HG02623 (cell line): ENCODE data around the gene SPG7.
"Not testable (repeated sequence)": the region's sequence is repeated elsewhere in the genome, so short reads cannot be mapped to it uniquely, and the experiment has no call there.

Experiments
- ATAC-seq: cut with Tn5 transposase; IDR thresholded peaks from one replicate; pipeline ENCODE4 v1.9.1; 2021; ENCODE audit warnings: moderate library complexity; ENCODE audit not compliant: unreplicated experiment

SPG7 gene

DNA sequence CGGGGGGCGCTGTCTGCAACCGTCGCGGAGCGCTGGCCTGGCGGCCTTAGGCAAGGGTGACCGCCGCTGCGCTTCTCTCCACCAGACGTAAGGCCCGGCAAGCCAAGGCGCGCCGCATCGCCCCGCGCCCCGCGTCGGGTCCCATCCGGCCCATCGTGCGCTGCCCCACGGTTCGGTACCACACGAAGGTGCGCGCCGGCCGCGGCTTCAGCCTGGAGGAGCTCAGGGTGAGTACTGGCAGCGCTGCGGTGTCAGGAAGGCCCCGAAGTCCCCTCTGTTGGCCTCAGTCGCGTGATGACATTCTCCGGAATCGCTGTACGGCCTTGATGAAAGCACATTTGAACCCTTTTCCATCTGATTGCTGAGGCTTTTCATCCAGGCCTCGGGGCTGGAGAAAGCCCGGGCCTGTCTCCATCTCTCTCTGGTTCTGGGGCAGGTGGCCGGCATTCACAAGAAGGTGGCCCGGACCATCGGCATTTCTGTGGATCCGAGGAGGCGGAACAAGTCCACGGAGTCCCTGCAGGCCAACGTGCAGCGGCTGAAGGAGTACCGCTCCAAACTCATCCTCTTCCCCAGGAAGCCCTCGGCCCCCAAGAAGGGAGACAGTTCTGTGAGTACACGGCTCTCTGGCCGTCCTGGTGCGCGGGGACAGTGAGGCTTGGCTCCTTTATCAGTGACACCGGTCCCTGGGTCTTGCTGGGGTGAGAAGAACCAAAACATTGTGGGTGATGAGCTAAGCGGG is 53.1 kb downstream of the SPG7 start:
- no peak for ATAC-seq

DNA sequence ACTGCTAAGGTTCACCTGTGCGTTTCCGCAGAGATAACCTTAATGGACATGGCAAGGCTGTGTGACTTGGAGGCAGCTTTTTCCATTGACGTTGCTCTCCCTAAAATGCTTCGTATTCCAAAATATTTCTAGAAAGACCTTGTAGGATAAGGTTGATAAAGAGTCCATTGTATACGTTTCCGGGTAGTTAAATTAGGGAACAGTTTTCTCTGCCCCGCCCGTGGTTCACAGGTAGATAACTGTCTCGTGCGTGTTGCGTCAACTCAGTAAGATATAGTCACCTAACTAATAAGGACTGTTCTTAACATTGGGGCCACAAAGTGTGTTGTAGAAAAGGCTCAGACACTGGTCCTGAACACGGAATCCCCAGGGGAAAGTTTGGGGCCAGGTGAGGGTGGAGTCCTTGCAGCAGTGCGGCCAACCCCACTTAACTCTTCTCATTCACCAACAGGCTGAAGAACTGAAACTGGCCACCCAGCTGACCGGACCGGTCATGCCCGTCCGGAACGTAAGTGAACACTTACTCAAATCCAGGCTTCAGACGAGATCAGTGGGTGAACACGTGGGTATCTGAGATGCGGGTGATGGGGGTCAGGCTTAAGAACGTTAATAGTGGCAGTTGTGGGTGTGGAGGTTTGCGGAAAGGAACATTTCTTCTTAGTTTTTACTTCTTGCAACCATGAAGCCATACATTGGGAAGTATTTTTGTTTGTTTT is 53.8 kb downstream of the SPG7 start:
- ATAC-seq: no peak

DNA sequence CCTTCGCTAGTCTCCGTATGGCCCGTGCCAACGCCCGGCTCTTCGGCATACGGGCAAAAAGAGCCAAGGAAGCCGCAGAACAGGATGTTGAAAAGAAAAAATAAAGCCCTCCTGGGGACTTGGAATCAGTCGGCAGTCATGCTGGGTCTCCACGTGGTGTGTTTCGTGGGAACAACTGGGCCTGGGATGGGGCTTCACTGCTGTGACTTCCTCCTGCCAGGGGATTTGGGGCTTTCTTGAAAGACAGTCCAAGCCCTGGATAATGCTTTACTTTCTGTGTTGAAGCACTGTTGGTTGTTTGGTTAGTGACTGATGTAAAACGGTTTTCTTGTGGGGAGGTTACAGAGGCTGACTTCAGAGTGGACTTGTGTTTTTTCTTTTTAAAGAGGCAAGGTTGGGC is 54.7 kb downstream of the SPG7 start:
- ATAC-seq: no peak

DNA sequence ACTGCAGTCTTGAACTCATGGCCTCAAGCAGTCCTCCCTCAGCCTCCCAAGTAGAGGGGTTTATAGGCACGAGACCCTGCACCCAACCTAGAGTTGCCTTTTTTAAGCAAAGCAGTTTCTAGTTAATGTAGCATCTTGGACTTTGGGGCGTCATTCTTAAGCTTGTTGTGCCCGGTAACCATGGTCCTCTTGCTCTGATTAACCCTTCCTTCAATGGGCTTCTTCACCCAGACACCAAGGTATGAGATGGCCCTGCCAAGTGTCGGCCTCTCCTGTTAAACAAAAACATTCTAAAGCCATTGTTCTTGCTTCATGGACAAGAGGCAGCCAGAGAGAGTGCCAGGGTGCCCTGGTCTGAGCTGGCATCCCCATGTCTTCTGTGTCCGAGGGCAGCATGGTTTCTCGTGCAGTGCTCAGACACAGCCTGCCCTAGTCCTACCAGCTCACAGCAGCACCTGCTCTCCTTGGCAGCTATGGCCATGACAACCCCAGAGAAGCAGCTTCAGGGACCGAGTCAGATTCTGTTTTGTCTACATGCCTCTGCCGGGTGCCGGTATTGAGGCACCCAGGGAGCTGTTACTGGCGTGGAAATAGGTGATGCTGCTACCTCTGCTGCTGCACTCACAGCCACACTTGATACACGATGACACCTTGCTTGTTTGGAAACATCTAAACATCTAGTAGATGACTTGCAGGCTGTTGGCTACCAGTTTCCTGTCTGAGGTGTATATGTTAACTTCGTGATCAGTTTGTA is 55.6 kb downstream of the SPG7 start:
- ATAC-seq: no peak

DNA sequence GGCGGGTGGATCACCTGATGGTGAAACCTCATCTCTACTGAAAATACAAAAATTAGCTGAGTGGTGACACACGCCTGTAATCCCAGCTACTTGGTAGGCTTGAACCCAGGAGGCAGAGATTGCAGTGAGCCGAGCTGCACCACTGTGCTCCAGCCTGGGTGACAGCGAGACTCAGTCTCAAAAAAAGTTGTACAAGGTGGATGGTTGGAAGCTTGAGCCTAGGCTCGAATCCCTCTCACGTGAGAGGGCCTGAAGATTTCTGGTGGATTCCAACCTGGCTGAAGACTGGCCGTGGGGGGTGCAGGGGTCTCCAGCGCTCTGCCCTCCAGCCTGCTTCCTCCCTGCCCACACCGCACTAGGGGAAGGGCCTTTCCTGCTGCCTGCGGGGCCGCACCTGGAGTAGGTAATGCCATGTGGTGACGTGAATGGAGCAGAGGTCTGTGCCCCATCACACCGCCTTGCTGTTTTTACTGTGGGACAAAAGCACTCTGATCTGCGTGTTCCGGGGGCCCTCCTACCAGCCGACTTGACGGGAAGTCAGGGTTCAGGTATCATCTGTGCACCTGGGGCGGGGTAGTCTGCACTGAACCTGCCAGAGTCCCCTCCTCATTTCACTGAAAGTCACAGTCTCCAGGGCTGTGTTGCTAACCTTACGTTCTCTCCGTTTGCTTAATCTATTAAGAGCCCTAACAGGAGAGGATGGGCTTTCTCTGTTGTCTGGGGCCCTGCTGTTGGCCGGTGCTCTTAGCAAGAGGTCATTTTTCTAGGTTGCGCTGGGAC is 56.5 kb downstream of the SPG7 start:
- no peak for ATAC-seq

DNA sequence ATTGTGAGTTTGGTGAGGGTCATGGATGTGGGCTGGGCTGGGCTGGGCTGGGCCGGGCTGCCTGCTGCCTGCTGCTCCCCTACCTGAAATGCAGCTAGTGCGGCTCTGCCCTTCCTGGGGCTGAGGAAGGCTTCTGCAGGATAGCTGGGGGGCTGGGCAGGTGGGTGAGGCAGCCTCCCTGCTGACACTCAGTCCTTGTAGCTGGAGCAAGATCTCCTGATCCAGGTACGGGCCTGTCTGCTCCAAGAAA is 57.0 kb downstream of the SPG7 start:
- ATAC-seq: no peak

DNA sequence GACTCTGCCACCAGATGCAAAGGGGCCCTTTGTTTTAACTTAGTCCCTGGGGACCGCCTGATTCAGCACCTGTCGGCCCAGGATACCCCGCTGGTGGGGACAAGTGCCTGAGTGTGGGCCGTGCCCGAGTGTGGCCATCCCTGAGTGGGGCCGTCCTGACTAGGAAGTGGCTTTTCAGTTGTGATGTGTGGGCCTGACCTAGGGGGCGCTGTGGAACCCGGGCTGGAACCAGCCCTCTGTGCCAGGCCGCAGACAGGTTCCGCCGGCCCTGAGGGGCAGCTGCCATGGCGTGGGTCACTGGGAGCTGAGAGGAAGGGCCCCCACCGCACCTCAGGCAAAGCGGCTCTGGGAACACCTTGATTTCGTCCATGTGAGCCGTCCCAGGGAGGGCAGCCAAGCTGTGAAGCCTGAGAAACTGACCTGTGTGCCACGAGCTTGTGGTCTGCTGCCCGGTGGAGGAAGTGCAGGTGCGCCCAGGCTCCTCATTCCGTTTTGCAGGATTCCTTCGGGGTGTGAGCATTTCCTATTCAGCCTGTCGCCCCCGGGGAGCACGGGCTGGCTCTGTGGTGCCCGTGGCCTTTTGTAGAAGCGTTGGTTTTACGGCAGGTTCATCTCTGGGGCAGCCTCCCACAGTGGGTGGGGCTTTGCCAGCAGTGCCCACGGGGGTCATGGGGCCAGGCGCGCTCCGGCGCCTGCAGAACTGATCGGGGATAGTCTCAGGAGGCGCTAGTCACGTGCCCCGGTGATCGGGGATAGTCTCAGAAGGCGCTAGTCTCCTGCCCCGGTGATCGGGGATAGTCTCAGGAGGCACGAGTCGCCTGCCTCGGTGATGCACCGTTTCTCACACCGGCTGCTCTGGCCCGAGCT is 57.5 kb downstream of the SPG7 start:
- no peak for ATAC-seq

DNA sequence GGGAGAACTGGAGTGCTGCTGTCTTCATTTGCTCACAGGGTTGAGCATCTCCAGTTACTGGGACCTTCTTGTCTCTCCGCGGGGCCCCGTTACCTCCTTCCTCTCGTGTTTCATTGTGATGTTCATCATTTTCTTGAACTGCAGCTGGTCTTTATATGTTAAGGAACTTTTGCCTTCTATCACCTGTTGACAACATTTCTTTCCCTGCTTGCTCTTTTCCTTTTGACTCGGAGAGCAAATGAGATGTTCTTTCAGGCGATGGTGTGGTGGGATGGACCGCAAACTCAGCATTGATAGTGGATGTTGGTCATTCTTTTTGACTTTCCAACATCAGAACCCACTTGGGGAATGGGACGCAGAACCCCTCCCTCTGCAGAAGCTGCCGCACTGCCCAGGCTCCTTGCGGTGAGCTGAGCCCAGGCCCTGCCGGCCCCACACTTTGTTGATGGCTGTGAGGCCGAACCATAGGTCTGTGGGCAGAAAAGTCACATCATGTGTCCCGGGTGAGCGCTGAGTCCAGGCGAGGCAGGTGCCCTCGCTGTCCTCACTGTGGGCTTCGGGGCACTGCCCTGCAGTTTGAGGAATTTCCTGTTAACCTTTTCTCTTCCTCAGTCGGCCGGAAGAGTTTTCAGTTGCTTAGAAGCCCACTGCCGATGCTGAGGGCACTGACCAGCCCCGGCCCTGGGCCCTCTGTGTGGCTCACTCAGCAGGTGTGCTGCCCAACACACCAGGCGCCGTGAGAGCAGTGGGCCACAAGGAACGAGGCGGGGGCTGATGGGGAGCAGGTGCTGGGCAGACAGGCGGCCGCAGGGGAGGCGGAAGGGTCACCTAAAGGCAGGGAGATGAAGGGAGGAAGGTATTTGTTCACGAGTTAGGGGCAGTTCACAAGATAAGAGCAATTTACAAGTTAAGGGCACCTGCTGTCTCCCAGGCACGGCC is 59.7 kb downstream of the SPG7 start:
- ATAC-seq: no peak

DNA sequence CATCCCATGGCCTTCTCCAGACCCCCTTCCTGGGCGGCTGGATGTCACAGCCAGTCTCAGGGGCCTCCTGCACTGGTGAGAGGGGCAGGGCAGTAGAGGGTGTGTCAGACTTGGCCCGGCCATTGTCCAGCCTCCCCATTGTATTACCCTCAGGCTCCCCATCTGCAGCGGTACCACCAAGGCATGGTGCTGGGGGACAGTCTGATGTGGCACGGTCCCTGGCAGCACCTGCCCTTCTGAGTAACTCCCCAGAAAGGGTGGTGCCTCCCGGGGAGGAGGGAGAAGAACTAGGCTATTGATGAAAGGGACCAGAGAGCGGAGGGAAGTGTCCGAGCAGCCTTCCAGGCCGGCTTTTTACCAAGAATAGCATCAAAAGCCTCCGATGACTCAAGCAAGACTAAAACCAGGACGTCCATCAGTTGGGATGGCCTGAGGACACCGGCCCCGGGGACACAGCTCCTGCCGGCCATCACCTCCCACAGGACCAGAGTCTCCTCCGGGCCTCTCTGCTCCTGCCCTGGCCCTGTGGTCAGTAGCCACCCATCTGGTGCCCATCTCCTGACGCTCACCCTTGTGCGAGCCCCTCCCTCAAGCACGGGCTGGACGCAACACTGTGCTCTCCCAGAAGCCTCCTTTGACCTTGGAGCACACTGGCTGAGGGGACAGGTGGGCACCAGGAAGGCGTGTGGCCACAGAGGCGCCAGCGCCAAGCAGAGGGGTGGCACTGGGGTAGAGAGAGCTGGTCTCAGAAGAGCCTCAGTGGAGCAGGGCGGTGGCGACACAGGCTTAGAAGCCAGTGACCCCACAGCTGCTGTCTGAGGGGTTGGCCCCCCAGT is 61.5 kb downstream of the SPG7 start:
- ATAC-seq: no peak

DNA sequence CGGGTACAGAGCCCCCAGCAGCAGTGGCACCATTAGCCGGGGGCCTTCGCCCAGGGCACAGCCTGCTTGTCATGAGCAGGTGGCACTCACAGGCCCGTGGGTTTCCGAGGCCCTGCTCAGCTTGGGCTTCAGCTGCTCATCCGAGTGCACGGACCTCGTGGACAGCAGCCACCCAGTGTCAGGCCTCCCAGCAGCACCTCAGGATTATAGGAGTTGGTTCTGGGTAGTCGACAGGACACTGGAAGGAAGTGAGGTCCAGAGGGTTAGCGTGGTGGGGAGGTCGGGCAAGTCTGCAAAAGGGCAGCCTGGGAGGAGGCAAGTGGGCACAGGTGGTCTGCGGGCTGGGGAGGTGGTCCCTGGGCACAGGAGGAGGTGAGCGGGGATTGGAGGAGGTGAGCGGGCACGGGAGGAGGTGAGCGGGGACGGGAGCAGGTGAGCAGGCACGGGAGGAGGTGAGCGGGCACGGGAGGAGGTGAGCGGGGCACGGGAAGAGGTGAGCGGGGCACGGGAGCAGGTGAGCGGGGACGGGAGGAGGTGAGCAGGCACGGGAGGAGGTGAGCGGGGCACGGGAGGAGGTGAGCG is 62.2 kb downstream of the SPG7 start:
- no peak for ATAC-seq

DNA sequence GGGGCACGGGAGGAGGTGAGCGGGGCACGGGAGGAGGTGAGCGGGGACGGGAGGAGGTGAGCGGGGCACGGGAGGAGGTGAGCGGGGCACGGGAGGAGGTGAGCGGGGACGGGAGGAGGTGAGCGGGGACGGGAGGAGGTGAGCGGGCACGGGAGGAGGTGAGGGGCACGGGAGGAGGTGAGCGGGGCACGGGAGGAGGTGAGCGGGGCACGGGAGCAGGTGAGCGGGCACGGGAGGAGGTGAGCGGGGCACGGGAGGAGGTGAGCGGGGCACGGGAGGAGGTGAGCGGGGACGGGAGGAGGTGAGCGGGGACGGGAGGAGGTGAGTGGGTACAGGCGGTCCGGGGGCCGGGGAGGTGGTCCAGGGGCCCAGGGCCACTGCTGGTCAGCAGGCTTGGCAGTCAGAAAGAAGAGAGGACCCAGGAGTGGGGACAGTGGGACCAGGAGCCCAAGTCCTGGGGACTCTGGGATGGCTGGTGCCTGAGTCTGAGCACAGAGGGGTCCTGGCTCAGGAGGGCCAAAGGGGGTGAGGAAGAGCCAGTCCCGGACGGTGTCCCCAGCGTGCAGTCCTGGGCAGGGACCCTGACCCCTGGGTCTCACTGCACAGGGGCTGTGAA is 62.9 kb downstream of the SPG7 start:
- not testable (repeated sequence) for ATAC-seq

DNA sequence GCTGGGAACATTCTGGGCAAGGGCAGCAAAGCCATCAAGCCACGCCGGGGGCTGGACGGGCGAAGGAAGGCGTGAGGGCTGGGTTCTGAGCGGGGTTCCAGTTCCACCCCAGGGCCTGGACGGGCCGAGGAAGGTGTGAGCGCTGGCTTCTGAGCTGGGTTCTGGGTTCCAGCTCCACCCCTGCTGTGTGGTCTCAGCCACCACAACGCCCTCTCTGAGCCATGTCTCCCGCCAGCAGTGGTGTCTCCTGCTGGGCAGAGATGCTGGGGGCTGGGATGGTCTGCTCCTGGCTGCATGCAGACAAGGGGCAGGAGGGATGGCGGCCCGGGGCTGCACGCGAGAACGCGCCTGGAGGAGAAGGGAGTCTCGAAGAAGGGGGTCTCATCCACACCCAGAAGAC is 63.4 kb downstream of the SPG7 start:
- ATAC-seq: no peak

DNA sequence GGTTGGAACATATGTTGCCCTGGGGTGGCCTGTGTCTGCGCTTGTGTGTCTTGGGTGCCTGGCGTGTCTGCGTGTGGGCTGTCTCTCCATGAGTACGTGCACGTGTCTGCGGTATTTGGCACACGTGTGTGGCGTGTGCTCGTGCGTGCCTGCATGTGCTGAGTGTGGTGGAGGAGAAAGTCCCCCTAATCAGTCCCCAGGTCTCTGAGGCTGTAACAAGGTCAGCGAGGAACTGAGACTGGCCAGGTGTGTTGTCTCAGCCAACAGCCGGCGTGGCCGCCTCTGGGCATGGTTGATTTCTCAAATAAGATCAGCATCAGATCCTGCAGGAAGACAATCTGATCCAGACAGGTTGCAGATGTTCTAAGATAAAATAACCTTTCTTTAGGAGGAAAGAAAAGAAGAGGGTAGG is 63.9 kb downstream of the SPG7 start:
- ATAC-seq: no peak

DNA sequence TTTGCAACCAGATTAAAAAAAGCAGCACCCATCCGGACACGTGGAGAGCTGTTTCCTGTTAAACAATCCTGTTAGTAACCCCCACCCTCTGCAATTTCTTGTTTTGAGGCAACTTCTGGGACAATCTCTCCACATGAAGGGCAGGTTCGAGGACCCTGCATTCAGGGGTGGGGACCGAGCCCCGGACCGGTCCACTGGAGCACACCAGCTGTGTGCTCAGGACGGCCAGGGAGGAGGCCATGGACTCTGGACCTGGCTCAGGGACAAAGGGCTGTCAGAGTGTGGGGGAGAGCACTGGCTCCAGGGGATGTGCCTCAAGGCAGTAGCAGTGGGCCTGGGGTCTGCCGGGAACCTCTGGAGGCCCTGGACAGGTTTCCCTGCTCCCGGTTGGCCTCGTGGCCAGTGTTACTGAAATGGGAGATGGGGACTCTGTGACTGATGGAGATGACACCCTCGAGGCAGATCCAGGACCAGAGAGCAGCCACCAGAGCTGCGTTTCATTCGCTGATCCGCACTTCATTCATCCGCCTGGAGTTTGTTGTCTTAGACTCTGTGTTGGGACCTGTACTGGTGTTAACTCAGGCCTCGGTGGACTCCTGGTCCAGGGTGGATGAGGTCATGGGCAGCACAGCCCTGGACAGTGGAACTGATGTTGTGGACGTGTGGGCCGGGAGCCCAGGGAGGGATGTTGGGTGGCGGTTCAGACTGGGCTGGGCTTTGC is 64.4 kb downstream of the SPG7 start:
- ATAC-seq: no peak

DNA sequence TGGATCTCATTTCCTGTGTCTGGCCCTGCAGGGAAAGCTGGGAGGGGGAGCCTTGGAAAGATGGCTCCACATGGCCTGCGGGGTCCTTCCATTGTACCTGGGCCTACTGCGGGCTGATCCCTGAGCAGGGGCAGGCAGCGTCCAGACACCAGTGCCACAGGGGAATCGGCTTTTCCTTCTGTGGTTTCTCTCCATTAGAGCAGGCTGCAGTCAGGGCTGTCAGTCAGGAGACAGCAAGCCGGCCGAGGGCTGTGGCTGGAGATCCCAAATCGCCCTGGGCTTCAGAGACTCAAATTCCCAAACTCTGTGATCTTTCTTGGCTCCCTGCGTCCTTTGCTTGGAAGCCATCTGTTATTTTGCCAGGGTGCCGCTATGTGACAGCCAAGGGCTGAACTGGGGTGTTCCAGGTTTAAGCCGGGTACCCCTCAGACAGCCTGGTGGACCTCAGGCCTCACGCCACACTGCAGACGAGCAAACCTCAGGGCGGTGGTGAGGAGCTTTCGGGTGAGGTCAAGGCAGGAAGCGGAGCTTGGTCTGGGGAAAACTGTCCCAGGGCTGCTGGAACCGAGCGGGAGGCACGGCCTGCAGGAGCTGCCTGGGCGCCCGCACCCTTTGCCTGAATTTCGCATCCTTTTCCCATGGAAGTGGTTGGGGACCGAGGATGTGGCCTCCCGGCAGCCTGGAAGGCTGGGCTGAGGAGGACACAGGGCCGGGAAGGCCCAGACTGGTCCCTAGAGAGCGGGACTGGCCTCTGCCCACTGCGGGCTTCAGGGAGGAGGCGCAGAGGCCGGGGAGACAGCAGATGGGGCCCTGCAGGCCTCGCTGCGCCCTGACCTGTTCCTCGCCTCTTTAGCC is 65.8 kb downstream of the SPG7 start:
- no peak for ATAC-seq

DNA sequence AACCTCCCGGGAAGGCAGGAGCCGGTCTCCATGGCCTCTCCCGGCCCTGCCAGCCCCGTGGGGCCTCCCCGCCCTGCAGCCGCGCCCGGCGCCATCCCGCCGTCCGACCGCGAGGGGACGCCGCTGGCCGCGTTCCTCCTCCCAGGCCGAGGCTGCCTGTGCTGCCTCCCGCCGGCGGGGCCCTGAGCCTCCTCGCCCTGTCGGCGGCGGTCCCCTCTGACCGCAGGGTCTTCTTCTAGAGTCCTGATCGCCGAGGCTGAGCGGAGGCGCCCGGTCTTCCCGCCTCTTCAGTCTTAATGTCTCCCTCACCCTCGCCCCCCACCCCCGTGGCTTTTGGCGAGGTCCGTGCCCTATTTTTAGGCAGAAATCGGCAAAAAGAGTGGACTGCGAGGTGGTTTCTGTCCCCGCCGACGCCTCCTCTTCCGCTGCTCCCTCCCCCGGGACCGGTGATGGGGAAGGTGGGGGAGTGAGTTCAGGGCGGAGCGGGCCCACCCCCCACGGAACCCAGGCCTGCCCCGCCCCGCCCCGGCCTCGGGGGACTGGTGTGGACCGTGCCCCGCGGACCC is 66.6 kb downstream of the SPG7 start:
- ATAC-seq: no peak
